Putamen (tissue), 1 donor: Measurements from ENCODE around the gene XCR1.
"Not testable (repeated sequence)": the region's sequence is repeated elsewhere in the genome, so short reads cannot be mapped to it uniquely, and the experiment has no call there.

Experiments used
- DNase-seq: peaks from one replicate; pipeline ENCODE4 v3.0.0-alpha.2; 2016; ENCODE audit warnings: low spot score

XCR1 gene

DNA sequence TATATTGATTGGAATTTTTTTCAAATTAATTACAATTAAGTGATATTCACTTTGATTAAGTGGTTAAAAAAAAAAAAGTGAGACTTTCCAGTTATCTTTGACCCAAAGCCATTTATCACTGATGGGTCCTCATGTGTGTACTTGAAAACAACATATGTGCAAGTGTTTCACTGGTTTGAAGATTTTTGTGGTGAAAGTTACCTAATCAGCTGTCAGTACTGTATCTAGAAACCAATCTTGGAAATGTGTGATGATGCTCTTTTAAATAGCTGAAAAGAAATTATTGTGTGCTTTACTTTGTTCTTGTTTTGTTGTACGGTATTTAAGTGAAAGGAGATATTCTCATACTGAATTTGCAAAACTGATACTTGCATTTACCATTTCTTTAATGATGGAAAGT, 11.6 kb upstream of the XCR1 start:
- DNase-seq, result no peak

- DNase-seq, result not testable (repeated sequence)
These were observed 10.8 kb upstream of the XCR1 start for GRCh38 chr3:46038071-46038470.

DNA sequence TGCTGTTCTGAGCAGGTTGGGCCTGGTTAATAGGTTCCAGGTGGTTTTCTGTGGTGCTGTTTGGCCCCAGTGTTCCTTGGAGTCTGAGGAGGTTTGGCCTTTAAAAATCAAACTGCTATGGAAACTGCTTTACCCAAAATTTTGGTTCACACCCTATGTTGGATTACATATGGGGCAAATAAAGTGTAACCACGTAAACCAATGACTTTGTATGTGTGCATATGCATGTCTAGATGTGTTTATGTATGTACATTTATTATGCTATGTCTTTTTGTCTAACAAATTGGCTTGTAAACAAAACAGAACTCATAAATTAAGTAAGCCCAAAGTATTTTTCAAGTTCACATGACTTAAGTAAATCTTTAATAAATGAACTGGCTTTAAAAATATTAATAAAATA, 8.9 kb upstream of the XCR1 start:
- no peak for DNase-seq

DNA sequence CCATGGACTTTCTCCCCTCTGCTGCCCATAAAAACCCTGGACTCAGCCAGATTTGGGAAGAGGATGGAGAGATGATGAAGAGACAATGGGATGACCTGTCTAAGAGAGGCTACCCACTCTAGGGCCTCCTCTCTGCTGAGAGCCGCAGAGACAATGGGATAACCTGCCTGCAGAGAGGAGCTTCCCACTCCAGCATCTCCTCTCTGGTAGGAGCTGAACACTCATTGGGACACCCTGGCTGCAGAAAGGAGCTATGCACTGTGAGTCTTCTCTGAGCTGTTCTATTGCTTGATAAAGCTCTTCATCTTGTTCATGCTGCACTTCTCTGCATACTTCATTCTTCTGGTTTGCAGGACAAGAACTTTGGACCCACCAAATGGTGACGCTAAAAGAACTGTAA, 4.5 kb upstream of the XCR1 start:
- no peak for DNase-seq

DNA sequence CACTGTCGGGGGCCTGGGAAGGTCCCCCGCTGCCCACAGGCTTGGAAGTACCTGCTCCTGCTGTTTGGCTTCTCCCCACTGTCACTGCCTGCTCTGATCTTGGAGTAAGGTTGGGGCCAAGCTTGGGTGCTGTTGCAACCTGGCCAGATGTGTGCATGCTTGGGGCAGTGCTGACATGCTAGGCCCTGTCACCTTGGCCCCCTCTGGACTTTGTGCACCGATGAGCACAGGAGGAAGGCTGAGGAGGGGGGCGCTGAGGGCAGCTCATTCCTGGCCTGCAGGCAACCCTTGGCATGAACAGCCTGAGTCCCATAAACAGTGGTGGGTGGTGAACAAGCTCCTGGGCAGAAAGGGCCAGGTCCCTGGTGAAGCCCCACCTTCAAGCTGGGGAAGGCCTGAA, 4.0 kb upstream of the XCR1 start:
- DNase-seq, result no peak

GRCh38 chr3:46030626-46031025, 3.3 kb upstream of the XCR1 start:
- DNase-seq, result no peak

- DNase-seq, result no peak
These were observed 2.8 kb upstream of the XCR1 start for GRCh38 chr3:46029953-46030543.

DNA sequence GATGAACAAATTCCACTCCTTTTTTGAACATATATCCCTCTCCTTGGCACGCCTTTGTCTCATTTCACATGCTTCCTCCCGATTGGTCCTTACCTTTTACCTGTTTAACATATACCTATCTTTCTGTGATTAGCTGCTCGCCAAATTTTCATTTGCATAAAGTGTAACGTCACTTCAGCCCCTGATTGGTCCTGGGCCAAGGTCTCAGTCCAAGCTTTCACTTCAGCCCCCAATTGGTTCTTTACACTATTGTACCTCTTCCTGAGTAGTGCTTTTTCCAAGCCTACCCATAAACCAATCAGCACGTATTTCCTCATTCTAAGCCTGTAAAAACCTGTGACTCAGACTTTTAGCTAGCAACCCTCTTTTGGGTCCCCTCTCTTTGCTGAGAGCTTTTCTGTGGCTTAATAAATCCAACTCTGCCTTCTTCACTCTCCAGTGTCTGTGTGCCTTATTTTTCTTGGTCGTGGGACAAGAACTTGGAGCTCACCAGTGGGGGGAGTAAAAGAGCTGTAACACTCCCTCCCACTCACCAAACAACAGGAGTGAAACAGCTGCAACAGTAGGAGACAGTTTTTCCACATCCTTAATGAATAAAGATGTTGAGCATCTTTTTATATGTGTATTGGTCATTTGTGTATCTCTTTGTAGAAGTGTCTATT, 584 bp upstream of the XCR1 start:
- no peak for DNase-seq

DNA sequence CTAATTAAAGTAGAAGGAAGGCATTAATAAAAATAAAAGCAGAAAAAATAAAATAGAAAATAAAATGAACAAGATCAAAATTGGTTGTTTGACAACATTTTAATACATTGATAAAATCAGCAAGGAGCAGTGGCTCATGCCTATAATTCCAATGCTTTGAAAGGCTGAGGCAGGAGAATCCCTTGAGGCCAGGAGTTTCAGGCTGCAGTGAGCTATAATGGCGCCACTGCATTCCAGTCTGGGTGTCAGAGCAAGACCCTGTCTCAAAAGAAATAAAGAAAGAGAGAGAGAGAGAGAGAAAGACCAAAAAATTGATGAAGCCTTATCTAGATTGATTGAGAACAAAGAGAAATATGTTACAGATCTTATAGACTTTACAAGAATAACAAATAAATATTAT, 2.1 kb downstream of the XCR1 start:
- no peak for DNase-seq

GRCh38 chr3:46024131-46024530, 3.2 kb downstream of the XCR1 start:
- no peak for DNase-seq

DNA sequence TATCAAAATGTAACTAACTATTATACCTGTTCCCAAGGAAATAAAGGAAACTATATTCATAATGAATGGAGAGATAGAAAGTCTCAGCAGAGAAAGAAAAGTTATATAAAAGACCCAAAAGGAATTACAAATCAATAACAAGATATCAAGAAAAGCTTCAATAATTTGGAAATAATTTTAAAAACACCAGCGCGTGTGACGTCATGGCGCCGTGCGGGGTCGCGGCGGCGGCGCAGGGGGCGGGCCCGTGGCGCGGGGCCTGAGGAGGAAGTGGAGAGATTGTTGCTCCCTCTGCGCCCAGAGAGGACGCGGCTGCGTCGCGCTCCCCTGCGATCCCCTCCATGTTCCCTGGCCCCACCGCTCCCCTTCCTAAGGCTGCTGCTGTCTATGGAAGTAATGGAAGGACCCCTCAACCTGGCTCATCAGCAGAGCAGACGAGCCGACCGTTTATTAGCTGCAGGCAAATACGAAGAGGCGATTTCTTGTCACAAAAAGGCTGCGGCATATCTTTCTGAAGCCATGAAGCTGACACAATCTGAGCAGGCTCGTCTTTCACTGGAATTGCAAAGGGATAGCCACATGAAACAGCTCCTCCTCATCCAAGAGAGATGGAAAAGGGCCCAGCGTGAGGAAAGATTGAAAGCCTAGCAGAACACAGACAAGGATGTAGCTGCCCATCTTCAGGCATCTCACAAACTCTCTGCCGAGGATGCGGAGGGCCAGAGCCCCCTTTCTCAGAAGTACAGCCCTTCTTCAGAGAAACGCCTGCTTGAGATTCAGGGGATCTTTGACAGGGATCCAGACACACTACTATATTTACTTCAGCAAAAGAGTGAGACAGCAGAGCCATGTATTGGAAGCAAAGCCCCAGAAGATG, 4.1 kb downstream of the XCR1 start:
- DNase-seq, result no peak

DNA sequence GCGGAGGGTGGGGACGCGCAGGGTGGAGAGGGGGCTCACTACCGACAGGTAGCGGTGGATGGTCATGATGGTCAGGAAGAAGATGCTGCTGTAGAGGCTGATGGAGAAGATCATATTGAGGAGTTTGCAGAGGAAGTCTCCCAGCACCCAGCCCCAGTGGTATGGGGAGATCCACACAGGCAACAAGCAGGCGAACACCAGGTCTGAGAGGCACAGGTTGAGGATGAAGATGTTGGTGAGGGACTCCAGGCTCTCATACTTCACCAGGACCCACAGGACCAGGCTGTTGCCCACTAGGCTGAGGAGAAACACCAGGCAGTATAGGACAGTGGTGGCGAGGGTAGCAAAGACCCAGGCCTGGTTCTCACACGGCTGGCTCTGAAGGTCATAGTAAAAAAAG, 5.8 kb downstream of the XCR1 start:
- DNase-seq, result no peak

DNA sequence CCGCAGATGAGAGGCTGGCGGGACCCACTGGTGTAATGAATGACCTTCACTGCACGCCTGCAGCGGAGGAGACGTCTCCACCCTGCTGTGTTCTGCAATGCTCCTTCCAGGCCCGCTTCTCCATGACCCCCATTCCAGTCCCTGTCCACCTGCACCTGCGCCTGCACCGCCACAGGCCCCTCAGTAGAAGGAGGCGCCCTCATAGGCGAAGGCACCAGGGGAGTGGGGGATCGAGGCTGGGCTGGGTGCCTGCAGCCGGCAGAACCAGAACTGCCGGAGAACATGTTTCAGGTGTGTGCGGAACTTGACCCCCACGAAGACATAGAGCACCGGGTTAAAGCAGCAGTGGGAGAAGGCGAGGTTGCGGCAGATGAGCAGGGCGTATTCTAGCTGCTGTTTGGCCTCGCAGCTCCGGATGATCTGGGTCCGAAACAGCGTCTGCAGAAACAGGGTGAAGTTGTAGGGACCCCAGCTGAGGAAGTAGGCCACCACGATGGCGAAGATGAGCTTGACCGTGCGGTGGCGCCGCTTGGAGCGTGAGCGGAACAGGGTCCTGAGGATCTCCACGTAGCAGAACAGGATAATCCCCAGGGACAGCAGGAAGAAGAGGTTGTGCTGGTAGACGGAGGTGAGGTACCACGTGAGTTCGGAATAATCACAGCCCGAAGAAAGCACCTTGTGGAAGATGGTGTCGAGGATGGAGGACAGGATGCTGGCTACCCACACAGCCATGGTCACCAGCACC, 6.3 kb downstream of the XCR1 start:
- no peak for DNase-seq

GRCh38 chr3:46019707-46020106, 7.6 kb downstream of the XCR1 start:
- DNase-seq, result no peak

DNA sequence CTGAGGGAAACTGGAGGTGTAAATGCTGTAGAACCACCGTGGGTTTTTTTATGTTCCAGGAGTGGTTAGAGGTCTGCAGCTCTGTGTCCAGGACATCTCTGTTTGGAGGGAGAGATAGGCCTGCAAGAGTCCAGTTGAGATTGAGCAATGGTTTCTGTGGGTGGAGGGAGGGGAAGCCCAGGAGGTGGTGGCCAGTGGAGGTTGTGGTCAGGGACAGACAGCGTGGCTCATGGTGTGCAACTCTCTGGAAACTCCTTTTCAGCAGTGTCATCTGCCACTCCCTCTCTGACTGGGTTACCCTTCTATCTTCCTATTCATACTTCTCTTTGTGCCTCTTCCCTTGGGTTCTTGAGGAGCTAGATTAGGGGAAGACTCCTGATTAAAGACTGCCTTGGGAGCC, 9.6 kb downstream of the XCR1 start:
- no peak for DNase-seq

DNA sequence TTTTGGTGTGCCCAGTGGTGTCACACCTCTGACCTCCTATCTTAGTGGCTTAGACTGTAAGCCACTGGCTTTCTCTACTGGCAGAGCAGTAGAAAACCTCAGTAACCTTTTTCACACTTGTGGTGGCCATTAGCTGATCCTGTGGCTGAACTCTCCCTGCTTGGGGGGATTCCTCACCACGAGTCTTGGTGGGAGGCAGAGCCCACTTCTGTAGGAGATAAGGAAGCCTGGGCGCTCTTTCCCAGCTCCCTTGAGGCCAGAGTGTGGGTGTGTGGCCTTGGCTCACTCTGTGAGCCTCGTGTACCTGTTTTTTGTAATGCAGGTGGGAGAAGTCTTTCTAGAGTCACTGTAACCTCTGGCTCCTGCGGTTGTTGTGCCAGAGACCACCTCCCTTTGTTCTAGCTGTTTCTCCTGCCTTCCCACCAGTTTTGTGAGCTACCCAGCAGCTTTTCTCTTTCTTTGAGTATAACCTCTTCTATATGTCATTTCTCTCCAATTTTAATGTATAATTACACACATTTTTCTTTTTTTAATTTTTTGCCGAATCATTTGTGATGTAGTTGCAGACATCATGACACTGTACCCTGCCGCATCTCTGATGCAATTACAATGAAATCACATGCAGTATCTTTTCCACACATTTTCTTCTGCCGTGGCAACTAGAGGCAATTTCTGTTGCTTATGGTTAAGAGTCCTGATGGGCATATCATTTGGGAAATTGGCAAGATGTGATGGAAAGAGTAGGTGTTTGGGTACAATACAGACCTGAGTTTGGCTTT, 13.8 kb downstream of the XCR1 start:
- no peak for DNase-seq

- no peak for DNase-seq
These were observed 15.0 kb downstream of the XCR1 start for GRCh38 chr3:46012246-46012645.

- no peak for DNase-seq
These were observed 16.7 kb downstream of the XCR1 start for GRCh38 chr3:46010519-46011113.

GRCh38 chr3:46008058-46008457, 19.2 kb downstream of the XCR1 start:
- DNase-seq, result no peak

DNA sequence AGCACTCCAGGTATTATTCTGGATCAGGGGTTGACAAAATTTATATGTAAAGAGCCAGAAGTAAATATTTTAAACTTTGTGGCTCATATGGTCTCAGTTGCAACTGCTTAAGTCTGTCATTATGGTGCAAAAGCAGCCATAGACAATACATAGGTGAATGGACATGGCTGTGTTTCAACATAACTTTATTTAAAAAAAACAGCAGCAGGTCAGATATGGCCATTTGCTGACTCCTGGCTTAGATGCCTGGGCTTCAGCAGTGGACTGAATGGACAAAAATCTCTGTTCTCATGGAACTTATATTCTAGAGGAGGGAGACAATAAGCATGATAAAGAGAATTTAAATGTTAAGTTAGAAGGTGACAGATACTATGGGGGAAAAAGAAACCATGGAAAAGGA, 20.0 kb downstream of the XCR1 start:
- DNase-seq, result no peak
